MCF 10A (cell line): Measurements from ENCODE around the gene INTS15. TPM values are rescaled to one million over a fixed set of nuclear protein-coding genes. Genes with fewer than 3 reads are reported as not detected.

Source experiments
- BruUV-seq: library from RNA; stranded (reverse); fragments of 400-500 nt; replicated peaks from 2 replicates; lab custom pipeline; 2021; lab: Mats Ljungman, UMichigan
- CTCF ChIA-PET: fragments of 300-600 bp; sonication (Branson Sonifier 250); formaldehyde crosslinking; extraction: SDS; loops from one replicate; lab custom pipeline; 2021; ENCODE audit warnings: antibody characterized with exemption, inconsistent platforms; lab: Yijun Ruan, JAX
- POLR2A ChIA-PET: fragments of 300-600, 350-650 bp; sonication (Branson Sonifier 250); formaldehyde crosslinking; extraction: SDS; loops from one replicate; lab custom pipeline; 2020; ENCODE audit warnings: antibody characterized with exemption, inconsistent platforms; lab: Yijun Ruan, JAX
- DNase-seq: peaks from one replicate; pipeline ENCODE4 v3.0.0-alpha.2; 2018; ENCODE audit not compliant: unreplicated experiment
- H3K27ac Mint-ChIP-seq: one replicate; pipeline ENCODE4 v1.8.0; 2022; ENCODE audit warnings: mild to moderate bottlenecking, low read depth, mixed read lengths; ENCODE audit not compliant: unreplicated experiment
- H3K27me3 Mint-ChIP-seq: one replicate; pipeline ENCODE4 v1.8.0; 2022; ENCODE audit warnings: mixed read lengths; ENCODE audit not compliant: insufficient read depth, unreplicated experiment
- H3K36me3 Mint-ChIP-seq: one replicate; pipeline ENCODE4 v1.8.0; 2022; ENCODE audit warnings: mild to moderate bottlenecking, moderate library complexity, mixed read lengths; ENCODE audit not compliant: insufficient read depth, unreplicated experiment
- H3K4me1 Mint-ChIP-seq: one replicate; pipeline ENCODE4 v1.8.0; 2022; ENCODE audit warnings: mixed read lengths; ENCODE audit not compliant: insufficient read depth, unreplicated experiment
- H3K4me3 Mint-ChIP-seq: one replicate; pipeline ENCODE4 v1.8.0; 2022; ENCODE audit warnings: mild to moderate bottlenecking, moderate library complexity, mixed read lengths; ENCODE audit not compliant: unreplicated experiment
- H3K9me3 Mint-ChIP-seq: one replicate; pipeline ENCODE4 v1.8.0; 2022; ENCODE audit warnings: mixed read lengths; ENCODE audit not compliant: unreplicated experiment
- CTCF ChIP-seq: fragments of 200-600 bp; IDR thresholded peaks from one replicate; pipeline ENCODE4 v1.8.0; 2022; ENCODE audit warnings: antibody characterized with exemption, mild to moderate bottlenecking; ENCODE audit not compliant: unreplicated experiment
- intact Hi-C: fragments of 100-400 bp; cut with micrococcal nuclease; formaldehyde crosslinking; loops from 2 replicates; pipeline ENCODE4 v1.14.1; 2022
- total RNA-seq: library from RNA; stranded (reverse); gene quantifications from 2 replicates; pipeline ENCODE4 v1.2.3, GENCODE V29; 2022

Gene INTS15
- total RNA-seq, 1 experiment from 2014 or later = 26.5 TPM

- POLR2A ChIA-PET = no interaction called here
Observed at GRCh38 chr7:6643915-6644625, 54.2 kb downstream of the INTS15 start.

DNA sequence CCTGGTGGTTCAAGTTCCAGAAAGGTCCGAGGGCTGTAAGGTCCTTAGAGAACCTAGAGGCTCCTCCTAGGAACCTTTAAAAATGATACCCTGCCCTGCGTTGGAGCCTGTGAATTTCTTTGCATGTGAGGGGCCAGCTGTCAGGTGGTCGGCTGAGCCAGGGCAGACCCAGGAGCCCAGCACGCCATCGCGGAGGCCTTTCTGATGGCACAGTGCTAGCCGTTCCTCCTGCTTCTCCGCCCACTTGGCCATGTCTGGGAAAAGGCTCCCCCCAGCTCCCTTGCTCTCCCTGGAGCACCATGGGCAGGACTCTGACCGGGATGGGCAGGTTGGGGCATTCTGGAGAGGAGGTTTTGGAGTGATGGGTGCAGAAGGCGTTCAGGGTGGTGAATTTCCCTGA lies 54.9 kb downstream of the INTS15 start:
- Mint-ChIP-seq H3K4me1 (no peaks in the 10 kb centered on the region), H3K27ac (no peak overlapping the region), H3K27me3 (no peaks in the 10 kb centered on the region), H3K4me3 (no peak overlapping the region), H3K36me3 (peaks cover 64% of the 10 kb centered on the region), H3K9me3 (no peaks in the 10 kb centered on the region)
- ChIA-PET CTCF (interaction anchor here (0.6 kb wide), 1 partner anchor 9 kb away, joined by 3 read pairs; no protein-coding TSS in a partner anchor), POLR2A (no interaction called here)
- intact Hi-C loops = no loop called here
- TF ChIP-seq CTCF = no peak
- no TSS peak for BruUV-seq
- DNase-seq = no peak

More at GRCh38 chr7:6643915-6644625, 54.2 kb downstream of the INTS15 start:
- no TSS peak for BruUV-seq
- no peaks in the 10 kb centered on the region for H3K27me3 Mint-ChIP-seq
- no peak for DNase-seq
- H3K27ac Mint-ChIP-seq = no peak overlapping the region
- peaks cover 63% of the 10 kb centered on the region for H3K36me3 Mint-ChIP-seq
- TF ChIP-seq CTCF = no peak
- H3K9me3 Mint-ChIP-seq = no peaks in the 10 kb centered on the region
- intact Hi-C loops = no loop called here
- H3K4me1 Mint-ChIP-seq = peaks cover 4% of the 10 kb centered on the region
- CTCF ChIA-PET = no interaction called here
- no peak overlapping the region for H3K4me3 Mint-ChIP-seq

DNA sequence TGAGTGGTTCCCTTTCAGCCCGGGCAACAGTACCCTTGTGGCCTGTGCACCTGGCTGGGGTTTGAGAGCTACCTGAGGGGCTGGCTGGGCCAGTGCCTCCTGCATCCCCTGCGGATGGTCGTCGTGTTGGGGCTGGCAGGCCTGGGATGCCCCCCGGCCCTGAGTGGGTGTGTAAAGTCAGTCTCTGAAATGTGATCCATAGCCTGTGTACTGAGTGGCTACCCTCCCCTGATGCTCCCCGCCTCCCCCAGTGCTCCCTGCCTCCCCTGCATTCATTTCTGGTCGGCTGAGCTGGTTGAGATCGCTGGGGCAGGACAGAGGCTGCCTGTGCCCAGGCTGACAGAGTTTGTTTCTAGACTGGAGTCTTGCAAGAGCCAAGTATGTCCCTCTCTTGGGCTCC lies 56.6 kb downstream of the INTS15 start:
- intact Hi-C loops = no loop called here

DNA sequence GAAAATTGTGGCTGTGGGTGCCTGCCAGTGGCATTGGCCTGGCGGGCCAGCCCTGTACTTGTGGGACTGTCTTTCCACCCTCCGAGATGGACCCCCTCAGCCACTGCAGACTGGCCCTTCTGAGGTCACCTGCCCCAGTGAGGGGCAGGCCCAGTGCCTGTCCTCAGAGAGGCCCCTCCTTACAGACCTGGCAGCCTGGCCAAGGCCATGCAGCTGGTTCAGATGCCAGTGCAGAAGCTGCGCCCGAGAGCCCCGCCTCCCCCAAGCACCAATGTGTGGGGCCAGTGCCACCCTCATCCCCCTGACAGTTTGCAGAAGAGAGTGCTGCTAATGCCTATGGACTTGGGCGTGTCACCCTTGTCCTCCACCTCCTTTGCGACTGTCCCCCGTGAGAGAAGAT lies 57.3 kb downstream of the INTS15 start:
- no peak overlapping the region for H3K27ac Mint-ChIP-seq
- intact Hi-C loops = no loop called here
- DNase-seq = no peak
- TF ChIP-seq CTCF = no peak
- no peaks in the 10 kb centered on the region for H3K27me3 Mint-ChIP-seq
- H3K9me3 Mint-ChIP-seq = no peaks in the 10 kb centered on the region
- no peaks in the 10 kb centered on the region for H3K4me1 Mint-ChIP-seq
- no peak overlapping the region for H3K4me3 Mint-ChIP-seq
- ChIA-PET POLR2A (no interaction called here), CTCF (interaction anchor here (0.6 kb wide), 1 partner anchor 342 kb away, joined by 4 read pairs; no protein-coding TSS in a partner anchor)
- H3K36me3 Mint-ChIP-seq = peaks cover 72% of the 10 kb centered on the region
- BruUV-seq = no TSS peak

More for the DNA sequence above, 56.6 kb downstream of the INTS15 start:
- no peak for TF ChIP-seq CTCF
- Mint-ChIP-seq H3K4me3 (no peak overlapping the region), H3K4me1 (no peaks in the 10 kb centered on the region), H3K36me3 (peaks cover 72% of the 10 kb centered on the region), H3K27ac (no peak overlapping the region), H3K9me3 (no peaks in the 10 kb centered on the region), H3K27me3 (no peaks in the 10 kb centered on the region)
- CTCF ChIA-PET = no interaction called here
- BruUV-seq = no TSS peak
- DNase-seq = no peak
- POLR2A ChIA-PET = no interaction called here
